Measurements from ENCODE around the gene PDCL3. TPM values are rescaled to one million over a fixed set of nuclear protein-coding genes. Genes with fewer than 3 reads are reported as not detected.

Gene PDCL3
- total RNA-seq, 1 donor from 2014 or later: 24.7 TPM

- no peak for TF ChIP-seq CTCF (IDR thresholded peaks at IDR 0.05; ENCODE audit: unreplicated experiment)
- H3K36me3 Mint-ChIP-seq: no peaks in the 10 kb centered on the region
- no peaks in the 10 kb centered on the region for H3K4me1 Mint-ChIP-seq
- H3K9me3 Mint-ChIP-seq: no peaks in the 10 kb centered on the region
- no peak overlapping the region for H3K27ac Mint-ChIP-seq
- DNase-seq (ENCODE audit: low spot score in 2 of 2, unreplicated experiment in 2 of 2): no peak
- H3K4me3 Mint-ChIP-seq: no peak overlapping the region
- H3K27me3 Mint-ChIP-seq (ENCODE audit: low read depth): no peaks in the 10 kb centered on the region
Measured at GRCh38 chr2:100601661-100602060, 38.9 kb downstream of the PDCL3 start.

GRCh38 chr2:100603414-100603813 is 40.6 kb downstream of the PDCL3 start:
- Mint-ChIP-seq H3K36me3 (no peaks in the 10 kb centered on the region), H3K4me3 (no peak overlapping the region), H3K4me1 (no peaks in the 10 kb centered on the region), H3K27me3 (ENCODE audit: low read depth) (no peaks in the 10 kb centered on the region), H3K27ac (no peak overlapping the region), H3K9me3 (no peaks in the 10 kb centered on the region)
- no peak for TF ChIP-seq CTCF (IDR thresholded peaks at IDR 0.05; ENCODE audit: unreplicated experiment)
- DNase-seq (ENCODE audit: low spot score in 2 of 2, unreplicated experiment in 2 of 2): no peak

DNA sequence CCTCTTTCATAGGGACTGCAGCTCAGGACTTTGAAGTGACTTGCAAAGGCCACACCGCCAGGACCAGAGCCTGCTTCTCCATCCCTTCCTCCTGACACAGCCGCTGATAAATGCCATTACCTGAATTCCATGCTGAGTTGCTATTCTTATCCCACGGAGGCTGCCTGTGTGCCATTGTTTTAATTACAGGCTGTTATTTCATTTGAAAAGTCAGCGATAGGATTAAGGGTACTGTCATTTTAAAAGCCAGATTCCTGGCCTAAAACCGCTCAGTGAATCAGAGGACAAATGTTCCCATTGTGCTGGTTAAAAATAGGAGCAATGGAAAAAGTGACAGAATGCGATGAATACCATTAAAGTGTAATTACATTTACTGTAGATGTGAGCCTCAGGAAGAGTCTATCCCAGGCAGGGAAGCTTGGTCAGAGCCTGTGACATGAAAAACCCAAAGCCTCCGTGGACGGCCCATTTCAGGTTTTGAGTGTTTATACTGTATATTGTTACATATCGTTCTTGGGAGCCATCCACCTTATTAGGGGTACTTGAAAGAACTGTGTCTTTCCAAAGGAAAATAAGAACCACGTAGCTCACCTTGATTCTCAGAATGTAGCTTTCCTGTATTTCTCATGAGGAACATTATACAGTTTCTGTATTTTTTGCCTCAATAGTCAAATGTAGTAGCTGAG is 41.3 kb downstream of the PDCL3 start:
- TF ChIP-seq CTCF (IDR thresholded peaks at IDR 0.05; ENCODE audit: unreplicated experiment): no peak
- Mint-ChIP-seq H3K27ac (no peak overlapping the region), H3K36me3 (no peaks in the 10 kb centered on the region), H3K27me3 (ENCODE audit: low read depth) (no peaks in the 10 kb centered on the region), H3K9me3 (no peaks in the 10 kb centered on the region), H3K4me3 (no peak overlapping the region), H3K4me1 (no peaks in the 10 kb centered on the region)
- no peak for DNase-seq (ENCODE audit: low spot score in 2 of 2, unreplicated experiment in 2 of 2)

- H3K27ac Mint-ChIP-seq: no peak overlapping the region
- no peak for TF ChIP-seq CTCF (IDR thresholded peaks at IDR 0.05; ENCODE audit: unreplicated experiment)
- H3K4me3 Mint-ChIP-seq: no peak overlapping the region
- no peaks in the 10 kb centered on the region for H3K9me3 Mint-ChIP-seq
- H3K4me1 Mint-ChIP-seq: no peaks in the 10 kb centered on the region
- H3K27me3 Mint-ChIP-seq (ENCODE audit: low read depth): peaks cover 1% of the 10 kb centered on the region
- no peaks in the 10 kb centered on the region for H3K36me3 Mint-ChIP-seq
- no peak for DNase-seq (ENCODE audit: low spot score in 2 of 2, unreplicated experiment in 2 of 2)
Measured at GRCh38 chr2:100606332-100606725, 43.5 kb downstream of the PDCL3 start.

DNA sequence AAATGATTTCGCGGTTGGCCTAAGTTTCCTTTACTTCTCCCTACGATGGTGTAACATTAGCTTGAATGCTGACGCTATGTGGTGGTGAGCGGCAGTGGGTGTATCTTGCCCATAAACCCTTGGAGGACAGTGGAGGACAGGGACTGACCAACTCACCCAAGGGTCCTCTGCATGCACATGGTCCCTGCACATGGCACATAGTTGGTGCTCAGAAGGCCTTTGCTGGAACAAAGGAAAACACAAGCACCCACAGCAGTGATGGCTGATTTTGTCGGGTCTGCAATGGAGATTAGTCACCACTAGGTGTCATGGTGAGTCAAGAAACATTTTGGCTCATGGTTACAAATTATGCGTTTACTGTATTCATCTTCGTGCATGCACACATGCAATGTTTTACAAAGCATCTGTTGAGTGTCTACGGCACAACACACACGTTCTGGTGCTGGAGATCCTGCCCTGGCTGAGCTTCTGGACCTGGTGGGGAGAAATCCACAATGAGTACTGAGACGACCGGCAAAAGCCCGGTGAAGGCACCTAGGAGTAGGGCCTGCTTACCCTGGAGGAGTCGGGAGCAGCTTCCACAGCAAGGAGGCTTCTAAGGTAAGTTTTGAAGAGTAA is 44.0 kb downstream of the PDCL3 start:
- no peaks in the 10 kb centered on the region for H3K9me3 Mint-ChIP-seq
- H3K27ac Mint-ChIP-seq: no peak overlapping the region
- no peaks in the 10 kb centered on the region for H3K4me1 Mint-ChIP-seq
- no peaks in the 10 kb centered on the region for H3K36me3 Mint-ChIP-seq
- peaks cover 3% of the 10 kb centered on the region for H3K27me3 Mint-ChIP-seq (ENCODE audit: low read depth)
- no peak for DNase-seq (ENCODE audit: low spot score in 2 of 2, unreplicated experiment in 2 of 2)
- no peak overlapping the region for H3K4me3 Mint-ChIP-seq
- peak; percentile 90 for TF ChIP-seq CTCF (IDR thresholded peaks at IDR 0.05; ENCODE audit: unreplicated experiment)
